SW 1271 (cell line): Measurements from ENCODE around the gene TMC8.

ENCODE experiments used
- DNase-seq, 2 experiments: peaks; one replicate each; lab custom pipeline; 2025; lab: John Stamatoyannopoulos, UW

TMC8 gene

GRCh38 chr17:78180083-78180482, 49.5 kb downstream of the TMC8 start:
- no peak for DNase-seq

GRCh38 chr17:78180508-78180907, 49.9 kb downstream of the TMC8 start:
- no peak for DNase-seq

GRCh38 chr17:78182504-78182903, 51.9 kb downstream of the TMC8 start:
- no peak for DNase-seq

- DNase-seq, result no peak
These were observed 53.3 kb downstream of the TMC8 start for GRCh38 chr17:78183916-78184315.

- no peak for DNase-seq
These were observed 53.8 kb downstream of the TMC8 start for GRCh38 chr17:78184351-78184750.

GRCh38 chr17:78184868-78185267, 54.3 kb downstream of the TMC8 start:
- no peak for DNase-seq

GRCh38 chr17:78185981-78186691, 55.6 kb downstream of the TMC8 start:
- peak in 1 of 2 experiments; percentile 40 for DNase-seq

GRCh38 chr17:78186692-78187595, 56.4 kb downstream of the TMC8 start, which contains the start of the genes AFMID and TK1:
TSS of gene AFMID (plus strand) at chr17:78187362. CDS start at chr17:78187371, 9 bp downstream.
TSS of gene TK1 (minus strand) at chr17:78187052. CDS start at chr17:78186994, 58 bp downstream.
- DNase-seq, result peak; percentile 94 to 98
